A549 treated with AZD9567 at 1 μM for 4 hours (cell line): ENCODE results near the gene MYOC. TPM values are rescaled to one million over a fixed set of nuclear protein-coding genes. Genes with fewer than 3 reads are reported as not detected.

Experiments
- total RNA-seq: library from RNA; stranded (reverse); fragments of 200-300 nt; extraction: Qiagen RNA extraction; gene quantifications from 5 replicates; pipeline ENCODE4 v1.2.3, GENCODE V29; 2022; ENCODE audit not compliant: insufficient read depth

MYOC gene
- total RNA-seq: not detected in 5 replicates

GRCh38 chr1:171652234-171652822 is at the start of gene MYOC:
MYOC (minus strand) TSS chr1:171652688; CDS start chr1:171652611, 77 bp downstream.

GRCh38 chr1:171622152-171622462 is 30.4 kb downstream of the MYOC start, which contains the start of gene MYOCOS:
MYOCOS (plus strand) TSS chr1:171622243; CDS start chr1:171623884, 1,641 bp downstream.

Other genes starting within 250 kb of the MYOC start
- 63.7 to 85.0 TPM (median 70.9 TPM) in 5 replicates for gene PRRC2C, start 167.2 kb downstream of the MYOC start, total RNA-seq
- not detected in 5 replicates for gene MYOCOS, start 30.4 kb downstream of the MYOC start, total RNA-seq
- gene VAMP4, start 89.4 kb upstream of the MYOC start, total RNA-seq: 1.2 to 5.0 TPM (median 4.5 TPM) in 5 replicates
- gene METTL13, start 129.0 kb upstream of the MYOC start, total RNA-seq: 38.3 to 45.2 TPM (median 41.8 TPM) in 5 replicates
- 0.46 to 0.72 TPM (median 0.53 TPM) in 4 of 5 replicates, not detected in the other for gene DNM3, start 188.8 kb upstream of the MYOC start, total RNA-seq